Kidney tubule cell (primary cell): ENCODE results near the gene FCAR.
"Not testable (repeated sequence)": the region's sequence is repeated elsewhere in the genome, so short reads cannot be mapped to it uniquely, and the experiment has no call there.

ENCODE experiments used
- DNase-seq: peaks from one replicate; pipeline ENCODE4 v3.0.0-alpha.2; 2018; ENCODE audit warnings: low spot score

The FCAR gene

GRCh38 chr19:54873990-54874389 lies at the start of gene FCAR:
Gene FCAR (plus strand): TSS chr19:54874235. CDS start chr19:54874290, 55 bp downstream.
- DNase-seq: no peak

GRCh38 chr19:54824416-54824815 lies 49.6 kb upstream of the FCAR start:
- not testable (repeated sequence) for DNase-seq

- not testable (repeated sequence) for DNase-seq
Measured at GRCh38 chr19:54825326-54825725, 48.7 kb upstream of the FCAR start.

GRCh38 chr19:54828064-54828463 lies 46.0 kb upstream of the FCAR start:
- not testable (repeated sequence) for DNase-seq

- DNase-seq: not testable (repeated sequence)
Measured at GRCh38 chr19:54832496-54832895, 41.5 kb upstream of the FCAR start, which contains the start of gene KIR2DS4. Gene KIR2DS4 (plus strand): TSS chr19:54832676.

- DNase-seq: not testable (repeated sequence)
Measured at GRCh38 chr19:54835126-54835525, 38.9 kb upstream of the FCAR start.

GRCh38 chr19:54837522-54837921 lies 36.5 kb upstream of the FCAR start:
- DNase-seq: not testable (repeated sequence)

GRCh38 chr19:54843171-54843570 lies 30.9 kb upstream of the FCAR start:
- DNase-seq: not testable (repeated sequence)

GRCh38 chr19:54850061-54850640 lies 23.9 kb upstream of the FCAR start, which contains the start of gene KIR3DL2:
Gene KIR3DL2 (plus strand): TSS chr19:54850443. CDS start chr19:54850476, 33 bp downstream.
- DNase-seq: not testable (repeated sequence)

GRCh38 chr19:54850930-54851329 lies 23.1 kb upstream of the FCAR start:
- no peak for DNase-seq

GRCh38 chr19:54851353-54851752 lies 22.7 kb upstream of the FCAR start:
- DNase-seq: no peak

GRCh38 chr19:54855241-54855640 lies 18.8 kb upstream of the FCAR start:
- DNase-seq: not testable (repeated sequence)

- DNase-seq: not testable (repeated sequence)
Measured at GRCh38 chr19:54858476-54858875, 15.6 kb upstream of the FCAR start.

GRCh38 chr19:54859421-54859820 lies 14.6 kb upstream of the FCAR start:
- not testable (repeated sequence) for DNase-seq

GRCh38 chr19:54863459-54863858 lies 10.6 kb upstream of the FCAR start:
- not testable (repeated sequence) for DNase-seq

- no peak for DNase-seq
Measured at GRCh38 chr19:54871696-54872095, 2.3 kb upstream of the FCAR start.

- no peak for DNase-seq
Measured at GRCh38 chr19:54875506-54875905, 1.5 kb downstream of the FCAR start.

GRCh38 chr19:54877471-54877870 lies 3.4 kb downstream of the FCAR start:
- DNase-seq: no peak

GRCh38 chr19:54881884-54882283 lies 7.8 kb downstream of the FCAR start:
- no peak for DNase-seq

- DNase-seq: no peak
Measured at GRCh38 chr19:54882758-54883157, 8.7 kb downstream of the FCAR start.

GRCh38 chr19:54883228-54883627 lies 9.2 kb downstream of the FCAR start:
- DNase-seq: no peak

- DNase-seq: no peak
Measured at GRCh38 chr19:54888239-54888638, 14.2 kb downstream of the FCAR start.

- DNase-seq: no peak
Measured at GRCh38 chr19:54889566-54889965, 15.5 kb downstream of the FCAR start.

GRCh38 chr19:54893406-54893805 lies 19.4 kb downstream of the FCAR start:
- DNase-seq: no peak
